CD4-positive, alpha-beta T cell treated with Interferon alpha-2 for 1 hour (primary cell): ENCODE results near the gene PDSS1.
"Not testable (repeated sequence)": the region's sequence is repeated elsewhere in the genome, so short reads cannot be mapped to it uniquely, and the experiment has no call there.

ENCODE experiments used
- DNase-seq, 2 donors: peaks; one replicate each; pipeline ENCODE4 v3.0.0-alpha.2; 2020 to 2022

PDSS1 gene

DNA sequence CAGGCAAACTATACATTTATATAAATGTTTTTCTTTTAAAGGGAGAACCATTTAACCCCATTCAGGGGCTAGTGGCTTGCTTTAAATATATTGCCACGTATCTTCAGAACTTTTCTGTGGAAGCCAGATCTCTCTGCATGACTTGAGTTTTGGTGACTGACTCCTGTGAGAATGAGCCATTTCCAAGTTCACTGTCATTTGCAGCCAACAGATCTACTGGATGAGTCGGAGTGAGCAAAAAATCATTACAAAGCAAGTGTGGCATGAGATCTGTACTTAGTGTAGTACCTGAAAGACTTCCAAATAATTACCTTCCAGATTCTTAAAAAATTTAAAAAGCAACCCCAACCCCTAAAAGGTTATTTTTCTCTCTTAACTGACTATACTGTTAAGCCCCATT lies 45.6 kb downstream of the PDSS1 start:
- no peak for DNase-seq

DNA sequence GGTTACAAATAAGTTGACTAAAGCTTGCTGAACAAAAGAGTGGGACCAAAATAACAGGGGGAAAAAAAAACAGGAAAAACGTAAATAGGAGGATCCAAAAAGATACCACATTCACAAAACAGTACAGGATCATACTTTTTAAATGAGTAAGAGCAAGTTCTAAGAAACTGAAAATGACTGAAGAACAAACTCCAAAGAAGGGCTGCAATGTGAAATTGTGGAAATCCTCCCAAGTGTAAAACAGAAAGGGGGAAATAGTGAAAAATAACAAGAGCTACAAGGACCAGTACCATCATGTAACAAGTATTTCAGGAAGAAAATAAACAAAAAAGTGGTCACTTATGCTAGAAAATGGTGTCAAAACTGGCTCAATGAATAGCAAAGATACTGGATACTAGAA lies 46.3 kb downstream of the PDSS1 start:
- DNase-seq, result no peak

GRCh38 chr10:26746061-26746460 lies 48.6 kb downstream of the PDSS1 start:
- no peak for DNase-seq

DNA sequence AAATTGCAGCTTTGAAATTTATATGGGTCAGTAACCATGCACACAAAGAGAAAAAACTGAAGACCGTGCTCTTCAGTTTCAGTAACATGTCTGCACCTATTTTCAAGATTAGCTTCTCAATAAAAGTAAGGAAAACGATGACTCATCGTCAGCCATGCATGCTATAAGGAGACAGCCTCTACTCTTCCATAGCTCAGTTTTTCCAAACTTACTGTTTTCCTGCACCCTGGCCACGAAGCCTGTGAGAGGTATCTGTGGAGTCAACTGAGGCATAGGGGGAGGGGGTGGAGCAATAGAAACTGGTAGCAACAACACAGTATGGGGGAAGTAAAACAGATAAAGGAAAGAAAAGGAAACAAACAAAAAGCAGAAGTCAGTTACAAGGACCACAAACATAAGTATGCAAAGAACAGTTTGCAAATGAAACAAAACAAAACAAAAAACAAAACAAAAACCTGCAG lies 58.0 kb downstream of the PDSS1 start:
- DNase-seq, result no peak

GRCh38 chr10:26759008-26759407 lies 61.5 kb downstream of the PDSS1 start:
- DNase-seq, result no peak

GRCh38 chr10:26765549-26765948 lies 68.0 kb downstream of the PDSS1 start:
- no peak for DNase-seq

DNA sequence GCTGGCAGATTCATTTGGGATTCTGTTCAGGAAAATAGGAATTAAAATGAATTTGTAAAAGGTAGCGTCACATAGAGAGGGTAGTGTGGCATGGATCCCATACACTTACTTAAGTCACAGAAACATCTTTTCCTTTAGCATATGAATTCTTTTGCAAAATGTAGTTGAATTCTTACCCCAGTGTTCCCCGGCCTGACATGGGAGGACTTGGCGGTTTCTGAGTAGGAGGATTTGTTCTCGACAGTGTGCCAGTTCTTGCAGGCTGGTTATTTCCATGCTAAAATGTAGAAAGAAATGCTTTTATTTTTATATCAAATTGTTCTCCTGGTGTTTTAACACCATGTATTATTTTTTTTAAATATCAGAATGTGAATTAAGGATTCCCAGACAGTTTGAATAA lies 72.6 kb downstream of the PDSS1 start:
- no peak for DNase-seq

- no peak for DNase-seq
Observed at GRCh38 chr10:26773633-26774032, 76.1 kb downstream of the PDSS1 start.

DNA sequence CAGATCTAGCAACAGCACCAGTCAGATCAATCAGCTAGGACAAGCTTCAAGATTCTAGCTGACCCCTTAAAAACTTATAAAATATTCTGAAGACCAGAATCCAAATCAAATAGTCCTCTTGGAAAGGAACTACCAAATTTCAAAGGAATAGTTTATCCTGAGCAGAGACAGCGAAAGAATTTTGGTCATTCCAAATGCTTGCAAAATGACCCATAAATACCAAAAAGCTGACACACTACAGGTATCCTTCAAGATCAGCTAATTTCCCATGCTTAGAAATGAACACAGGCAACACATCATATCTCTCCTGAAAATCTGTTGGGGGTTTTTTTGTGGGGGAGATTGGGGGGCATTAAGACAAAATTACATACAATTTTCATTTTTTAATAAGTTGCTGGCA lies 78.8 kb downstream of the PDSS1 start:
- DNase-seq, result no peak

DNA sequence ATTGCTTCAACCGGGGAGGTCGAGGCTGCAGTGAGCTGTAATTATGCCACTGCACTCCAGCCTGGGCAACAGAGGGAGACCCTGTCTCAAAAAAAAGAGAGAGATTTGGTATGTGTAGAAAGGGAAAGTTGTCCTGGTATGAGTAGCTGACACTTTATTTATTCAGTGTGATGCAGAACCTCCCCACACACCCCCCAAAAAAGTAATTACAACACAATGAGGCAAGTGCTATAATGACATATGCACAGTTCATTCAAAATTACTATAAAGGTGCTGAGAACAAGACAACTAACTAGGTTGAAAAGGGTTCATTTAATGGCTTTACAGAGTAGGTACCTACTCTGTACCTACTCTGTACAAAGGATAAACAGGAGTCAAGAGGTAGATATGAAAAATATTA lies 80.2 kb downstream of the PDSS1 start:
- DNase-seq, result no peak

DNA sequence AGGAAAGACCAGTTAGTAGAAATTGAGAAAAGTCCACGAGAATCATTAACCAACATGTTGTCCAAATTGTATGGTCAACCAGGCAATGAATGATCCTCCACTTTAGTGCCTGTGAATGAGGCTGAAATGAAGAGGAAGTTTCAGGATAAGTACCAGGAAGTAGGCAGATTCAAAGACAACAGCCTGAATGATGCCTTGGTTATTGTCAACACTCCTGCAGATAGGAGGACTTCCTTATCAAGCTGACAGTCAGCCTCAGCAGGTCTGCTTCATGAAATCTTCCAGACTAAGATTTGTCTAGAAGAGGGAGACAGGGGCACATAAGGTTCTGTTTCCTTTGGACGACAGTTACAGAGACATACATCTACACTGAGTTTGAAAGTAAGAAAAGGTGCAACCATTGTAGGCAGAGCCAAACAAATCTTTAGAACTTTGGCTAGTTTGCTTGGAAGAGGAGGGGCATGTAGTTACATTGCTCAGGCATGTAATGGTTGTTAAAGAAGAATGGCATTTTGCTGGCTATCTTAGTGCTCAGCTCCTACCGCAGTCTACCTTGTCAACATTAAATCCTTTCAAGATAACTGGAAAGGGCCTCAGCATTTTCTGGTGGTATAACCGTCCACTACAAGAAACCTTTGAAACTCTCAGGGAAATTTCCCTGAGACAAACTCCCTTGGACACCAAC lies 81.8 kb downstream of the PDSS1 start:
- DNase-seq, result no peak

DNA sequence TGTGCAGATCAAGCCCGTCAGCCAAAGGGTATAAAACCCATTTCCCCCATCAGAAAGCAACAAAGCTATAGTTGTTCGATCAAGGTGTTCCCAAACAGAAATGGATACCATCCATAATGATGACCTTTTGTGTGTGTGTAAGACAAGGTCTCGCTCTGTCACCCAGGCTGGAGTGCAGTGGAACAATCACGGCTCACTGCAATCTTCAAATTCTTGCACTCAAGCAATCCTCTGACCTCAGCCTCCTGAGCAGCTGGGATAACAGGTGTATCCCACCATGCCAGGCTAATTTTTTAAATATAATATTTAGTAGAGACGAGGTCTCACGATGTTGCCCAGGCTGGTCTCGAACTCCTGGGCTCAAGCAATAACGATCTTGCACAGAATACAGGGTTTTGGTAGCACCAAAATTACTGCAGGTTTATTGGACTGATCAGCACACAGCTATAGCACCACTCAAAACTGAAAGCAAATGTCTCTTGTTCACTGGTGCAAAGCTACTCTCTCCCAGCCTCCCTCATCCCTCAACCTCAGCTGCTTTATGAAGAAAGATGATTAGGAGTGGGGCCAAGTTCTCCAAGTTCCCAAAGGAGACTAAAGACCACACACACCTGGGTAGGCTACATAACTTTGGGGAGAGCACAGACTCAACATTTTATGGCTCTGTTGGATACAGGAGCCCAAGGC lies 82.7 kb downstream of the PDSS1 start:
- no peak for DNase-seq

DNA sequence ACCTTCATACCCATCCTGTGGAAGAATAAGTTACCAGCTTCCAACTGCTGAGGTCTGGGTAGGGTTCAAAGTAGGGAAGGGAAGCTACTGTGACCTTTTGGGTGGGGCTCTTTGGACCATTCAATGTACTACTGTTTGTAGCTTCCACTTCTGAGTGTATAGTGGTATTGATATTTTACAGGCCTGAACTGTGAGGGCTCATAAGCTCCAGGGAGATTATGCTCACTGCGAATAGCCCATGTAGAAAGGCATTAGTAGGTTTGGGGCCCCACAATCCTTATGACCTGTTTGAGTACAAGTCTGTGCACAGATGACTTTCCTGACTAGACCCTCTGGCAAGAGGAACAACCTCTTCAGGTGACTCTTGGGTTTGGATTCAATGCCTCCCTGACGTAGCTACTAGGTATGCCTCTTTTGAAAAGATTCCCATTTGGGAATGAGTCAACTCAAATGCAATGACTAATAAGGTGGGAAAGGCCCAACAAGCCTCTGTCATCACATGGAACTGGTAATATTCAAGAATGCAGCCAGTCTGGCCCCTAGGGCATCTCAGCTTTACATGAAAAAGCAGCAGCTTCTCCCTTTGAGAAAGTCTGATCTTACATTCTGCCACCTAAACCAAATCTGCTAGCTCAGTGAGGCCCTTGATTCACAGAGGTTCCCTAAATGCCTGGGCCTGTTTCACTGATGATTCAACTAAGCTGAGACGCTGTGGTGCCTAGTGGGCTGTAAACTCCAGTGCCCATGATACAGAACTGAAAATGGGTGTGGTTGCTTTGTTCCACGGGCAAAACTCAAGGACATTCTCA lies 83.5 kb downstream of the PDSS1 start:
- DNase-seq, result peak; percentile 6 to 24

GRCh38 chr10:26781797-26782196 lies 84.3 kb downstream of the PDSS1 start:
- no peak for DNase-seq

GRCh38 chr10:26787362-26787761 lies 89.9 kb downstream of the PDSS1 start:
- DNase-seq, result no peak

- not testable (repeated sequence) for DNase-seq
Observed at GRCh38 chr10:26789779-26790178, 92.3 kb downstream of the PDSS1 start.

DNA sequence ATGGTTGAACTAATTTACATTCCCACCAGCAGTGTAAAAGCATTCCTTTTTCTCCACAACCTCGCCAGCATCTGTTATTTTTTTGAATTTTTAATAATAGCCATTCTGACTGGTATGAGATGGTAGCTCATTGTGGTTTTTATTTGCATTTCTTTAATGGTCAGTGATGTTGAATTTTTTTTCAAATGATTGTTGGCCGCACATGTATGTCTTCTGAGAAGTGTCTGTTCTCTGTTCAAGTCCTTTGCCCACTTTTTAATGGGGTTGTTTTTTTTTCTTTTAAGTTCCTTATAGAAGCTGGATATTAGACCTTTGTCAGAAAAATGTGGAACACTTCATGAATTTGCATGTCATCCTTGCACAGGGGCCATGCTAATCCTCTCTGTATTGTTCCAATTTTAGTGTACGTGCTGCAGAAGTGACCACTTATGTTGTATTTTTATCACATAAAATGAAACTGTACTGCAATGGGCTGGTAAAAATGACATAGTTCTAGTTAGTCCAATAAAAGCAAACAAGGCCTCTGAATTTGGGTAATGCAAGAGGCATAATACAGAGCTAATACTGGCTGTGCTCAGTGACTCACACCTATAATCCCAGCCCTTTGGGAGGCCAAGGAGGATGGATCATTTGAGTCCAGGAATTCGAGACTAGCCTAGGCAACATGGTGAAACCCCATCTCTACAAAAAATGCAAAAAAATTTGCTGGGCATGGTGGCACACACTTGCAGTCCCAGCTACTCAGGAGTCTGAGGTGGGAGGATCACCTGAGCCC lies 92.9 kb downstream of the PDSS1 start:
- DNase-seq, result no peak

- DNase-seq, result no peak
Observed at GRCh38 chr10:26792758-26793495, 95.4 kb downstream of the PDSS1 start.
